Stimulated activated CD8-positive, alpha-beta memory T cell treated with anti-CD3 and anti-CD28 coated beads, Interleukin-4, amount 100 ng/mL, for 48 hours (primary cell): Measurements from ENCODE around the gene EIF4E2.

Source experiments
- DNase-seq: peaks from one replicate; pipeline ENCODE4 v3.0.0-alpha.2; 2020

The EIF4E2 gene

DNA sequence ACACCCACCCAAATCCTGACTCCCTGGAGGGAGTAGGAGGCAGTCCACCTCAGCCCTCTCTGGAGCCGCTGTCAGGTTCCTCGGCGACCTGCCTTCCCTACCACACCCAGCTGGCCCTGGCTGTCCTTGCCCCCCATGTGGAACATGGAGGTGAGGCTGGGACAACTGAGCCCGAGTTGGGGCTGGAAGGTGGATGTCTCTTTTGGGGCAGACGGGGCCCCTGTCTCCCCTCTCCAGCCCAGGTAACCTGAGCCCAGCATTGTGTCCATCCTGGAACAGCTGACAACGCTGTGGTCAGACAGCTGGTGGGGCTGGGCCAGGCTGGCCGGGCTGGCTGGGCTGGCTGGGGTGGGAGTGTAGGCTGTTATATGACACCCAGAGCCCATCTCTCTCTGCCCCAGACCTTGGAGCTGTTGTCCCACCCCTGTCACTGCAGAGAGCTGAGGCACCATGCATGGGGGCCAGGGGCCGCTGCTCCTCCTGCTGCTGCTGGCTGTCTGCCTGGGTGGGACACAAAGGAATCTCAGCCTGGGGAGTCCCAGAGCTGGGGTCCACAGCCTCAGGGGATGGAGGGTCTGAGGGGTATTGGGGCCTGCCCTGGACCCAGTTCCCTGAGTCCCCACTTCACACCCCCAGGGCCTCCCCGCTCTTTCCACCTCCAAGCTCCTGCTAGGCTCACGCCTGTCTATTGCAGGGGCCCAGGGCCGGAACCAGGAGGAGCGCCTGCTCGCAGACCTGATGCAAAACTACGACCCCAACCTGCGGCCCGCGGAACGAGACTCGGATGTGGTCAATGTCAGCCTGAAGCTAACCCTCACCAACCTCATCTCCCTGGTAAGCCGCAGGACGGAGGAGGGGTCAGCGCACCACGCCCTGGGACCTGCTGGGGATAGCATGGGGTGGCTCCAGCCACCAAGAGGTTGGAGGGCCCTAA is 10.9 kb upstream of the EIF4E2 start, which contains the start of gene CHRNG:
CHRNG (plus strand) TSS at position 395 of the 934 bp plus-strand sequence; CDS start at position 451, 56 bp downstream.
- DNase-seq, result no peak

DNA sequence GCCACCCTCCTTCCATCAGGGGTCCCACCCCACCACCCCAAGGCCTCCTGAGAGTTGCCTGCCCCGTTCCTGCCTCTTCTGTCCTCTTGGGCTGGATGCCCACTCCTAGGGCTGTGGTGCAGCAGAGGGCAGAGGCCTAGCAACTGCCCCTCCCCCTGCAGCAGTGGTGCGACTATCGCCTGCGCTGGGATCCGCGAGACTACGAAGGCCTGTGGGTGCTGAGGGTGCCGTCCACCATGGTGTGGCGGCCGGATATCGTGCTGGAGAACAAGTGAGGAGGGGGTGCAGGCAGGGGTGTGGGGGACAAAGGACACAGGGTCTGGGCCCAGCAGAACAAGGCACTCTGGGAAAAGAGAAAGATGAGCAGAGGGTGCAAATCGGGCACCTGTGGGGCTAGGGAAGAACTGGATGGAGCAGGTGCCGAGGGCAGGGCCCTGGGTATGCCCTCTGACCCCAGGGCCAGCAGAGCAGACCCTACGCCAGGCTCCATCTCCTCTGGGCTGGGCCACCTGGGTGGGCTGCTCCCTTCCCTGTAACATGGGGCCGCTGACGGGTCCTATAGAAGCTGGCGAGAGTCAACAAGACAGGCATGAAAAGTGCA is 9.9 kb upstream of the EIF4E2 start:
- no peak for DNase-seq

- no peak for DNase-seq
Observed at GRCh38 chr2:232541195-232541960, 9.1 kb upstream of the EIF4E2 start.

- no peak for DNase-seq
Observed at GRCh38 chr2:232541961-232542714, 8.4 kb upstream of the EIF4E2 start.

- DNase-seq, result no peak
Observed at GRCh38 chr2:232542715-232543467, 7.6 kb upstream of the EIF4E2 start.

DNA sequence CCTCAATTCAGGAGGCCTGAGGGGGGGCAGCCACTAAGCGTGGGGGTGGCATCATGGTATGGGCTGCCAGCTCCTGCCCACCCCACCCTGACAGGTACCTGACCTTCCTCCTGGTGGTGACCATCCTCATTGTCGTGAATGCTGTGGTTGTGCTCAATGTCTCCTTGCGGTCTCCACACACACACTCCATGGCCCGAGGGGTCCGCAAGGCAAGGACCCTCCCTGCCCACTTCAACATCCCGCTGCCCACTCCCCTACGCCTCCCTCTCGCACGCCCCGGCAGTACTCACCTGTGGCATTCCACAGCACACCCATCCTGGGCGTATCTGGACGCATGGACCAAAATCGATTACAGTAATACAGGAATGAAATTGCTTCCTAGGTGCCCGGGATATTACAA is 7.0 kb upstream of the EIF4E2 start:
- no peak for DNase-seq

DNA sequence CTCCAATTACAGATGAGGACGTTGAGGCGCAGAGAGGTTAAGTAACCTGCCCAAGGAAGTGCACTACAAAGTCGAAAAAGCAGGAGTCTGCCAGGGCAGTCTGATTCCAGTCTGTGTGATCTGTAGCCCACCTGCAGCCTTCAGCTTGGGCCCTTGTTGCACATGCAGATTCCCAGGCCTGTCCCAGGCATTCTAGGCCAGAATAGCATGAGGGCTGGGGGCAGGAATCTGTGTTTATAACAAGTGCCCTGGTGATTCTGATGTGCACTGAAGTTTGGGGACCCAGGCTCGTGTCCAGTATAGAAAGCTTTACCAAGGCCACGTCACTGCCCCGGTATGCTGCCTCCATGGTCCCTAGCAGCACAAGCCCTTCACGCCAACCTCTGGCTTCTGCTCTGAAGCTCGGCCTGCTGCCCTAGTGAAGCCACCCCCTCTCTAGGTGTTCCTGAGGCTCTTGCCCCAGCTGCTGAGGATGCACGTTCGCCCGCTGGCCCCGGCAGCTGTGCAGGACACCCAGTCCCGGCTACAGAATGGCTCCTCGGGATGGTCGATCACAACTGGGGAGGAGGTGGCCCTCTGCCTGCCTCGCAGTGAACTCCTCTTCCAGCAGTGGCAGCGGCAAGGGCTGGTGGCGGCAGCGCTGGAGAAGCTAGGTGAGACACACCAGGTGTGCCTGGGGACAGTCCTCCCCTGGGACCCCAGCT is 6.4 kb upstream of the EIF4E2 start:
- DNase-seq, result no peak

DNA sequence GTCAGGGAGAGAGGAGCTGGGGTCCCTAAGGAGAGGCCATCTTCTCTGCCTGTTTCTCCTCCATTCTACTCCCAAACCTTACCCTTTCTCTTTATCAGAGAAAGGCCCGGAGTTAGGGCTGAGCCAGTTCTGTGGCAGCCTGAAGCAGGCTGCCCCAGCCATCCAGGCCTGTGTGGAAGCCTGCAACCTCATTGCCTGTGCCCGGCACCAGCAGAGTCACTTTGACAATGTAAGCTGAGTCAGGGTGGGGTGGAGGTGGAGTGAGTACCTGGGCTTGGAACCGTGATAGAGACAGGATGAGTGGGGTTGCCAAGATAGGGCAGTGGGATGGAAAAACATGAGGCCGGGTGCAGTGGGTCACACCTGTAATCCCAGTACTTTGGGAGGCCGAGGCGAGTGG is 5.8 kb upstream of the EIF4E2 start:
- no peak for DNase-seq

DNA sequence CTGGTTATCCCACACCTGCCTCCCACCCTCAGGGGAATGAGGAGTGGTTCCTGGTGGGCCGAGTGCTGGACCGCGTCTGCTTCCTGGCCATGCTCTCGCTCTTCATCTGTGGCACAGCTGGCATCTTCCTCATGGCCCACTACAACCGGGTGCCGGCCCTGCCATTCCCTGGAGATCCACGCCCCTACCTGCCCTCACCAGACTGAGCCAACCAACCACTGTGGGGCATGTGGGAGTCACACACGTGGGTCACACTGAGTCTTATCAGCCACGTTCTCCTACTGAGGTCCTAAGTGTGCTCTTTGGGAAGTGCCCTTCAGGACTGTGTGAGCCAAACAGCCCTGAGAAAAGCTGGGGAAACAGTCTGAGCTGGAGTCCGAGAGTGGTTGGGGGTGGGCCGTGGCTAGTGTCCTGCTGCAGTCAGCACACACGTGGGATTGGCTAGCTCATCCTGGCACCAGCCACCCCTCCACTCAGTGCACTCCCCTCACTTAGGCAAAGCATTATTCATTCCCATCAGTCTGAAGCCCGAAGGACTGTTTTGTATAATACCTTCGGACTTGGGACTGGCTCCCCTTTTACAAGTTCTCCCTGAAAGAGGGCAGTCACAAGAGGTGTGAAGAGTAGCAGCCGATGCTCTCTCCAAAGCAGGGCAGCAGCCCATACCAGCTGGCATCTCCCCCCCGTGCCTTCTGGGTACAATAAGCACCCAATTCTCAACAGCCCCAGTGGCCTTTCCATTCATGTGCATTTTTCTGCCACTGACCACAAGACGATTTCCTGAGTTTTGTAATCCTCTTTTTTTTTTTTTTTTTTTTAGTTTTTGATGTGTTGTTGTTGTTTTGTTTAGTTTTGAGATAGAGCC is 4.7 kb upstream of the EIF4E2 start:
- no peak for DNase-seq

GRCh38 chr2:232547991-232548390 is 2.5 kb upstream of the EIF4E2 start:
- no peak for DNase-seq

DNA sequence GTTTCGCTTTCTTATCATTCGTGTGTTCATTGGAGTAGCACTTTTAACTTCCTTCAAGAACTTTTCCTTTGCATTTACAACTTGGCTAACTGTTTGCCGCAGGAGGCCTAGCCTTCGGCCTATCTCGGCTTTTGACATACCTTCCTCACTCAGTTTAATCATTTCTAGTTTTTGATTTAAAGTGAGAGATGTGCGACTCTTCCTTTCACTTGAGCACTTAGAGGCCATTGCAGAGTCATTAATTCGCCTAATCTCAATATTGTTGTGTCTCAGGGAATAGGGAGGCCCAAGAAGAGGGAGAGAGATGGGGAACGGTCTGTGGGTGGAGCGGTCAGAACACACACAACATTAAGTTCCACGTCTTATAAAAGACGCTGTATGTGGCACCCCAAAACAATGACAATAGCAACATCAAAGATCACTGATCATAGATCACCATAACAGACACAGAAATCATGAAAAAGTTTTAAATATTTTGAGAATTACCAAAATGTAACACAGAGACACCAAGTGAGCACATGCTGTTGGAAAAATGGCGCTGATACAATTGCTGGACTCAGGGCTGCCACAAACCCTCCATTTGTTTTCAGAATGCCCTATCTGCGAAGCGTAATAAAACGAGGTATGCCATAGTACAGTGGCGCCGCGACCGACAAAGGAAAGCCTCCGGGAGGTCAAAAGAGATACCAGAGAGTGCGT is 685 bp upstream of the EIF4E2 start:
- DNase-seq, result no peak

DNA sequence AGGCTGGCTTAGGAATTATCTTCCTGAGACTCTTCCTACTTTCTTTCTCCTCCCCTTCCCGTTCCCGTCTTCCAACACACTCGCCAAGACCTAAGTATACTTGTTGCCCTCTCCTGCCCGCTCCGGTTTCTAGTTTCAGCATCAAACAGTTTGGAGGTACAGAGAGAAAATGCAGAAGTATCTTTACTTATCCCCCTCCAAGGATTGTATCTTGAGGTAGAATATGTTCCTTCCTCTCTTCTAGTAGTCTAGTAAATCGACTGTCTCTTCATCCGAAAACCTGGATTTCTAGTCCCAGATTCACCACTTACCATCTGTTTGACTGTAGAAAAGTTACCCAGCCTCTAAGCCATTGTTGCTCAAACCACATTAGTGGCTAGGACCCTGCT is 755 bp downstream of the EIF4E2 start:
- no peak for DNase-seq

GRCh38 chr2:232551776-232552175 is 1.3 kb downstream of the EIF4E2 start:
- DNase-seq, result no peak

GRCh38 chr2:232556426-232556825 is 5.9 kb downstream of the EIF4E2 start:
- DNase-seq, result no peak

DNA sequence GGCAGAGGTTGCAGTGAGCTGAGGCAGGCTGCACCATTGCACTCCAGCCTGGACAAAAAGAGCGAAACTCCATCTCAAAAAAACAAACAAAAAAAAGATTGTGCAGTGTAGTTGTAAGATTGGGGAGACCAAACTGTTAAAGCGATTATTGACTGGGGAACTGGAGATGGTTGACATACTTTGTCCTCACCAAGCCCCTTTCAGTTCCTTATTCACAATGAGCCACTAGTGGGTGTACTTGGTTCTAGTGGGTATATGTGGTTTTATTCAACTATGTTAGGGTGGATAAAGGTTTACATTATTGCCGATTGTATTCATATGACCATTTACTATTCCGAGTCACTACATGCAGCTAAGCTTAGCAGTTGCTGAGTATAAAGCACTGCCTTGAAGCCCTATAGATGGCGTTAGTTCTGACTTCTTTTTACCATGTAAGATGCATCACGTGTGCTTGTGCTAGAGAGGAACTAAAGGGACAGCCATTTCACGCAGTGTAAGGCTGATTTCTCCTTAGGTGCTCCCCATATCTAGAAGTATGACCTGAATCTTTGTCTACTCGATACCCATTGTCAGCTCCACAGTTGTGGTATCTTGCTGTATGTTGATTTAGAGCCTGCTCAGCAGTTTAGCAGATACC is 12.1 kb downstream of the EIF4E2 start:
- no peak for DNase-seq

DNA sequence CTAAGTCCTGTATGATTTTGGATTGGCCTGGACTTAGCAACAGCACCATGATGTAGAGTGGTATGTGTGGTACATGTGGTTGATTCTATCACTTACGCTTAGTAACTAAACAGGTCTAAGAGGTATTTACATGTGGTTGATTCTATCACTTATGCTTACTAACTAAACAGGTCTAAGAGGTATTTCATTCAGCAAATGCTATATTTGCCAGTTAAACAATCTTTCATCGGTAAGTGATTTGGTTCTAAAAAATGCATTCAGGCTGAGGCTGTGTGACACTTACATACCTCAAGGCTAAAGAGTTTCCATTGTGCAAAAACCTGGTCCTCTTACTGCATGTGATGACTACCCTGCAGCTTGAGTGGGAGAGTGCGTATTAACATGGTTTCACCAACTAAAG is 13.1 kb downstream of the EIF4E2 start:
- DNase-seq, result no peak

DNA sequence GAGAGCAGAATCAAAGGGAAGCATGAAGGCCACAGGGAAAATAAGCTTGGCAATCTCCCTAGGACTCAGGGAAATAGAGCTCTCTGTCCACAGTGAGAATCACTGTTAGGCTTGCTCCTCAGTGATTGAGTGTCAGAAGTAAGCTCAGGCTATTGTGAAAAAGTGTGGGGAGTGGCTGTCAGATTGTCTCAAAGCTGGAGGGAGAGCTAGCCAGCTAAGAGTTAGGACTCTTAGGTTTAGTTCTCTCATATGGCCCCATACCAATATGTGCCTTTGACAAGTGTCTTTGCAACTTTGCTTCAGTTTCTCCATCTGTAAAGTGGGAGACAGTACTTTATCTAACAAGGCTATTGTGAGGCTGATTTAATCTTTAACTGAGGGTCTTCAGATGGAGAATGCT is 17.2 kb downstream of the EIF4E2 start:
- no peak for DNase-seq

GRCh38 chr2:232568161-232568560 is 17.7 kb downstream of the EIF4E2 start:
- DNase-seq, result no peak

DNA sequence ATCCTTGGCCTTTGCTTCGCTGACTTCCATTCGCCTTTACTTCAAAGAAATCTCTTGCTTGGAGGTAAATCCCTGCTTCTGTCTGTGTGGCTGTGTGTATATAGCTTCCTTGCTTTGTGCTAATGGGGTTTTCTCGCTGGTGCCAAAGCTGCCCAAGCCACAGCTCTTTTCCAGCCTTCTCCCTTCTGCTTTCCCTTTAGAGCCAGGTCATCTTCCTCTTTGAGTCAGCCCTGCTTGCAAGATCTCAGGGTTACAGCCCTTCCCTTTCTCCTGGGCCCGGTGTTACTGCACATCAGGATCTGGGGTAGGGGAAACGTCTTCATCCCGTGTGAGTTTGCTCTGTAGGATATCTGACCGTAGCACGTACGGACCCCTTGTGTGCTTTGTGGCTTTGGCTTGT is 19.1 kb downstream of the EIF4E2 start:
- DNase-seq, result no peak
